ENCODE measurements around the gene PRMT1. TPM values are rescaled to one million over a fixed set of nuclear protein-coding genes. Genes with fewer than 3 reads are reported as not detected.
A peak's percentile ranks its signal among the peaks of the same experiment; 100 is the strongest.

Gene PRMT1
- total RNA-seq, 1 donor from 2014 or later, result 99.0 TPM

DNA sequence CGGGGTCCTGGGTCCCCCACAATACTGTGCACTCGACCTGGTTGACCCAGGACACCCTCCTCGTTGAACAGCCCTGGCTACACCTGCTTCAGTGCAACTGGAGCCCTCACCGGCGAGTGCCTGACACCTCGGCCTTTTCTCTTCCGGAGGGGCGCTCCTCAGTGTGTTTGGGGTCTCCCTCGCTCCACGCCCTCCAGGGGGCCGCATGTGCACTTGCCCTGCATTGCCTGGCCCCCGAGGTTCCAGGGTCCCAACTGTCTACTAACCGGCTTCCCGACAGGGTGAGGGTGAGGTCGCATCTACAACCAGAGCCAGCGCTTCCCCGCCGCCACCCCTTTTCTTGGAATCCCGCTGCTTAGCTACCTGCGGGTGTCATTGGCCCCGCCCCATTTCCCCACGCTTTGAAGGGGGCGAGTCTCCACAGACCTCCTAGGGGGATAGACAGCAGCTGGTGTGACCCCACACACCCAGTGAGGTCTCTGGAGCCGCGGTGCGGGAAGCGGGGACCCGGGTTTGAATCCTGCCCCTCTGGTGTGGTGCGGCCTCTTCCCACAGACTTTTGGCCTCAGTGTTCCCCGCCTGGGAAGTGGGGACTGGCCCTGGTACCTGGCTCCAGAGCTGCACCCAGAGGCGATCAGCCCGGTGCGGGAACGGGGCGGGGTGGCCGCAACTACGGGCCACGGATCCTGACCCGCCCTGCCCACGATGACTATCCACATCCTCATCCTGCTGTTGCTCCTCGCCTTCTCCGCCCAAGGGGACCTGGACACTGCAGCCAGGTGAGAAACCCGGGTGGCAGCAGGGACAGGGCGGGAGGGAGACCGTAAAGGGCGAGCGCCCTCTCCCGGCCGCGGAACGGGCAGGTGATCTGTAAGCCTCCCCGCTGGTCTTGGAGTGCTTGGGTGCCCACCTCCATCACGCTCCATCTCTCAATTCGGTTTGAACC is 12.3 kb downstream of the PRMT1 start, which contains the start of gene ADM5:
ADM5 (plus strand) TSS at position 462 of the 946 bp plus-strand sequence; CDS start at position 706, 244 bp downstream.
- ATAC-seq, result peak; percentile 50

DNA sequence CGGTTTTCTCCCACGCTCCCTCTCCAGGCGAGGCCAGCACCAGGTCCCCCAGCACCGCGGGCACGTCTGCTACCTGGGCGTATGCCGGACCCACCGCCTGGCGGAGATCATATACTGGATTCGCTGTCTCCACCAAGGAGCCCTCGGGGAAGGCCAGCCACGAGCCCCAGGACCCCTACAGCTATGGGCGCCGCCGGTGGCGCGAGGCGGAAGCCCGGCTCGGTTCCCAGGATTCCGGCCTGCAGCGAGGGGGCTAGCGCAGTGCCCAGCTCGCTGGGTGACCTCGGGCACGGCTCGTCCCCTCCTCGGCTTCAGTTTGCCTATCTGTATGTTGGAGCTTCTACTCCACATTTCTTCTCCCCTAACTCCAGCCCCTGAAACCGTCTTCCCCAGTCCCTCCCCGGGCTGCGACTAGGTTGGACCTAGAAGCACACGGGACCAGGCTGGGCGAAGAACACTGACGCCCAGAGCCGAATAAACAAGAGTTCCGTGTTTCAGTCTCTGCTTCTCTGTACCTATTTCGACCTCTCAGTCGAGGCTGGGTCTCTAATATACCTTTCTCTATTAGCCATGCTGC is 13.1 kb downstream of the PRMT1 start:
- ATAC-seq, result peak; percentile 5

DNA sequence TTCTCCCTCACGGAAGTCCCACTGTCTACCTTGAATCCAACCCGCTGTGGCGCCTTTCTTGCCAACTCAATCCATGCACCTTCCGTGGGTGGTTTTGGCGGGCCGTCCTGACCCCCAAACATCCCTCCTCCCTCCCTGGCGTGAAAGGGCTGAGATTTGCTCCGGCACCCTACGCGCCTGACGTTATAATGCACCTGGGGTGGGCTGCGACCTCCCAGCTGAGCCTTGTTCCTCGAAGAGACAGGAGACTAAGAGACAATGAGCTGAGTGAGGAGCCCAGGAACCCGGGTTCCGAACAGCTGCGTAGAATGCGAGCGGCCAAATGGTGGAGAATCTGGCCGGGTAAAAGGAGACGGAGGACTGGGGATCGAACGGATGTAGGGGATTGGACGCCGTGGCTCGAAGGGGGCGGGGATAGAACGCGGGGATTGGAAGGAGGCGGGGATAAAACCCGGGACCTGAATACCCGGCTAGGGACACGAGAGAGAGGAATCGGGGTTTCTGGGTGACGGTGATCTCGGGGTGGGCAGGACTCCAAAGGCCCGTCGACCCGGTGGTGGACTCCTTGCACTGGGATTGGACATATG is 13.7 kb downstream of the PRMT1 start, which contains the start of gene CPT1C:
CPT1C (plus strand) TSS at position 461 of the 587 bp plus-strand sequence. CDS start 1,137 bp downstream, outside the sequence.
- peak; percentile 50 for ATAC-seq

DNA sequence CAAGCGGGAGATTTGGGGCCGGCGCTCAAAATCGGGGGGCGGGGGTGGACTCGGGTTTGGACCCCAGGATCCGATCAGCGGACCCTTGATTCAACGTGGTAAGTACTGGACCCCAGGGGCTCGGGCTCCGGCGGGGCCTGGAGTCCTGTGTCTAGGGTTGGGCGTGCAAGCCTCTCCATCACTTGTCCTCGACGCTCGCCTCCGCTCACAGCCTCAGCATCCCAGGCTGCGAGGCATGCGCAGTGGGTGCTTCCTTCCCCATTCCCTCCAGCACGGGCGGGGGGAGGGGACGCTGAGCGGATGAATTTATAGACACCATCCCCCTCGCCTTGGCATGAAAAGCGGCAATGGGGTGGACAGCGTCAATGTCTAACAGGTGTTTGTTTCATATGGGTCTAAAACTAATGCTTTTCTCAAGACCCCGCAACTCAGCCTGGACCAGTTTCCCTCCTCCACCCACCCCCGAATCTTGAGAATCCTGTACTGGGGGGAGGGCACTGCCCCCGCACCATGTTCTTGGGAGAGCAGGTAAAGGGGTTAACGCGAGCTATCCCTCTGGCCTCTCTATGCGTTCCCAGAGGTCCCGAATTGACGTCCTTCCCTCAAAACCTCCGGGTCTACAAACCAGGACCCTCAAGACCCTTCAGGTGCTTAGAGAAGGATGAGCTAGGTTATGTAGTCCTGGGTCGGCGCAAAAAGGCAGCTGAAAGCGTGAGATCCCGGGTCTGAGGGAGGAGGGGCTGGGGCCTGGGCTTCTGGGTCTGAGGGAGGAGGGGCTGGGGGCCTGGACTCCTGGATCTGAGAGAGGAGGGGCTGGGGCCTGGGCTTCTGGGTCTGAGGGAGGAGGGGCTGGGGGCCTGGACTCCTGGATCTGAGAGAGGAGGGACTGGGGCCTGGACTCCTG is 14.4 kb downstream of the PRMT1 start:
- peak; percentile 6 for ATAC-seq

DNA sequence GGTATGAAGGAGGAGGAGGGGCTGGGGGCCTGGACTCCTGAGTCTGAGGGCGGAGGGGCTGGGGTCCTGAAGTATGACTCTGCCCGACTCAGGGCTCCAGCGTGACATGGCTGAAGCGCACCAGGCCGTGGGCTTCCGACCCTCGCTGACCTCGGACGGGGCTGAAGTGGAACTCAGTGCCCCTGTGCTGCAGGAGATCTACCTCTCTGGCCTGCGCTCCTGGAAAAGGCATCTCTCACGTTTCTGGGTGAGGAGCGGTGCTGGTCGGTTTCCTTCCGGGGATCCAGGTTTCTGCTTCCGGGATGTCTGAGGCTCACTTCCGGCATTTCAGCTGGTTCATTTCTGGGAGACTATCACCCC is 15.1 kb downstream of the PRMT1 start:
- ATAC-seq, result no peak

DNA sequence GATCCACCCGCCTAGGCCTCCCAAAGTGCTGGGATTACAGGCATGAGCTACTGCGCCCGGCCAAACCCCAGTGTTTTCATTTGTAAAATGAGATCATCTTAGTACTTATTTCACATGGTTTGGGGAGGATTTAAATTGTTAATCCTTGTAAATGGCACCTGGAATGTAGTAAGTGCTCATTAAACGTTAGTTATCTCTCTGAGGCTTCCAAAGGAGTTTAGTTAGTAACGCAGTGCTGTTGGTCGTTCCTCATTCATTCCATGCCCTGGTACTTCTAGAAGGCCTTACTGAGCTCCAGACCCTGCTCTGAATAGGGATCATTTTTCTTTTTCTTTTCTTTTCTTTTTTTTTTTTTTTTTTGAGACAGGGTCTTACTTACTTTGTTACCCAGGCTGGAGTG is 19.0 kb downstream of the PRMT1 start:
- ATAC-seq, result no peak

DNA sequence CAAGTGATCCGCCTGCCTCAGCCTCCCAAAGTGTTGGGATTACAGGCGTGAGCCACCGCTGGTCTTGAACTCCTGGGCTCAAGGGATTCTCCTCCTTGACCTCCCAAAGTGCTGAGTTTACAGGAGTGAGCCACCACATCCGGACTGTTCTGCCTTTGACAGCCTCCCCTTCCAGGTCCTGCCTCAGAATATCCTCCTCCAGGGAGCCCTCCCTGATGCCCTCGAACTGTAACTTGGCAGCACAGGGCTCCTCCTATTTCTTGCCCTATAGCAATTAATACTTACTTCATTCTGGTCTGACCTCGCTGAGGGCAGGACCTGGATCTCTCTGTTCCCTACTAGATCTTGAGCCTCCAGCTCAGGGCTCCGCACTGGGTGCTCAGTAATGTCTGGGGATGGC is 19.8 kb downstream of the PRMT1 start:
- ATAC-seq, result no peak

DNA sequence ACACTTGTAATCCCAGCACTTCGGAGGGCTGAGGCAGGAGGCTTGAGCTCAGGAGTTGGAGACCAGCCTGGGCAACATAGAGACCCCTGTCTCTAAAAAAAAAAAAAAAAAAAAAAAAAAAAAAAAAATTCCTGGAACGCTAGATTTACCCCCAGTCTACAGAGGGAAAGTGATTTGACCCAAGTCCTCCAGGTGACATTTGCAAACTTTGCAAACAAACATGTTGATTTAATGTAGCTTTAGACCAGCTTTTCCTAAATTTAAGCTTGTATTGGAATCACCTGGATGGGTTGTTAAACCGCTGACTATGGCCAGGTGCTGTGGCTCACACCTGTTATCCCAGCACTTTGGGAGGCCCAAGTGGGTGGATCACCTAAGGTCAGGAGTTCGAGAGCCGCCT is 22.3 kb downstream of the PRMT1 start:
- no peak for ATAC-seq

DNA sequence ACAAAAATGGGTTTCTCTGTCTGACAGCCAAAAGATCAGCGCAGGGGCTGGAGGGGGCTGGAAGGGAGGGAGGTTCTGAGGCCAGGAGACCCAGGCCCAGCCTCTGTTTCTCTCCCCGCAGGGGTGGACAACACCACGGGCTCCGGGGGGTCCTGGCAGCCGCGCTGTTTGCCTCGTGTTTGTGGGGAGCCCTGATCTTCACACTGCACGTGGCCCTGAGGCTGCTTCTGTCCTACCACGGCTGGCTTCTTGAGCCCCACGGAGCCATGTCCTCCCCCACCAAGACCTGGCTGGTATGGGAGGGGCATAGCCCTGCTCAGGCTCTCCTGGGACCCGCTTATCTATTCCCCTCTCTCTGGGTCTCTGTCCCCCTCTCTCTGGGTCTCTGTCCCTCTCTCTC is 23.5 kb downstream of the PRMT1 start:
- ATAC-seq, result no peak

DNA sequence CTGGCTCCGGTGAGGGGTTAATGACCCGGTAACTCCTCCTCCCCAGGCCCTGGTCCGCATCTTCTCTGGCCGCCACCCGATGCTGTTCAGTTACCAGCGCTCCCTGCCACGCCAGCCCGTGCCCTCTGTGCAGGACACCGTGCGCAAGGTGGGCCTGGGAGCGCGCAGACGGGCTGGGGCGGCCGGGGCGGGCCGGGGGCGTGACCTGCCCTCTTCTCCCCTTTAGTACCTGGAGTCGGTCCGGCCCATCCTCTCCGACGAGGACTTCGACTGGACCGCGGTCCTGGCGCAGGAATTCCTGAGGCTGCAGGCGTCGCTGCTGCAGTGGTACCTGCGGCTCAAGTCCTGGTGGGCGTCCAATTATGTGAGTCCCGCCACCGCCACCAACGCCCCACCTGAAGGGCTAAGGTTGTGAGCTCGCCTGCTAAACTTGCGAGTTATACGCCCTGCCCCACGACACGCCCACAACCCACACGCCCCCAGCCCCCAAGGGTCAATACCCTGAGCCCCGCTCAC is 24.3 kb downstream of the PRMT1 start:
- ATAC-seq, result no peak

DNA sequence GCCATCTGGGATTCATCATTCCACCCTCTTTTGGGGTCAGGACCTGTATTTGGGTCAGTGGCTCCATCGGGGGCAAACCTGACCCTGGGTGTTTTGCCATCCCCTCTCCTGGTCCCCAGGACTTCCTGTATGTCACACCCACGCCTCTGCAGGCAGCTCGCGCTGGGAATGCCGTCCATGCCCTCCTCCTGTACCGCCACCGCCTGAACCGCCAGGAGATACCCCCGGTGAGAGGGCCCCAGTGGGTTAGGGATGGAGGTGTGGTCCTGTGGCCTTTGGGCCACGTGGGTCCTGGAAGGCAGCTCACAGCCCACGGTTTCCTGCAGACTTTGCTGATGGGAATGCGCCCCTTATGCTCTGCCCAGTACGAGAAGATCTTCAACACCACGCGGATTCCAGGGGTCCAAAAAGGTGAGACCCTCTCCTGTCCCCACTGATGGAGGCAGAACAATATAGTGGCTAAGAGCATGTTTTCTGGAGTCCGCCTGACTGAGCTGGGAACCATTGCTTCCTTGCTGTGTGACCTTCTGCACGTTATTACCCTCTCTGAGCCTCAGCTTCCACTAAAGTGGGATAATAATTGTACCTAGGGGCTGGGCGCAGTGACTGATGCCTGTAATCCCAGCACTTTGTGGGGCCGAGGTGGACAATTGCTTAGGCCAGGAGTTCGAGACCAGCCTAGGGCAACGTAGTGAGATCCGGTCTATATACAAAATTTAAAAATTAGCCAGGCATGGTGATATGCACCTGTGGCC is 28.0 kb downstream of the PRMT1 start:
- no peak for ATAC-seq

DNA sequence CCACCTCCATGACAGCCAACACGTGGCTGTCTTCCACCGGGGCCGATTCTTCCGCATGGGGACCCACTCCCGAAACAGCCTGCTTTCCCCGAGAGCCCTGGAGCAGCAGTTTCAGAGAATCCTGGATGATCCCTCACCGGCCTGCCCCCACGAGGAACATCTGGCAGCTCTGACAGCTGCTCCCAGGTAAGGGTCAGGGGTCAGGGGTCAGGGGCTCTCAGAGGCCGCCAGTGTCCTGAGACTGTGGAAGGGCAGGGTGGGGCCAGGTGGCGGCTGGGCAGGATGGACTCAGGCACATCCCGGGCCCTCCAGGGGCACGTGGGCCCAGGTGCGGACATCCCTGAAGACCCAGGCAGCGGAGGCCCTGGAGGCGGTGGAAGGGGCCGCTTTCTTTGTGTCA is 28.8 kb downstream of the PRMT1 start:
- no peak for ATAC-seq

DNA sequence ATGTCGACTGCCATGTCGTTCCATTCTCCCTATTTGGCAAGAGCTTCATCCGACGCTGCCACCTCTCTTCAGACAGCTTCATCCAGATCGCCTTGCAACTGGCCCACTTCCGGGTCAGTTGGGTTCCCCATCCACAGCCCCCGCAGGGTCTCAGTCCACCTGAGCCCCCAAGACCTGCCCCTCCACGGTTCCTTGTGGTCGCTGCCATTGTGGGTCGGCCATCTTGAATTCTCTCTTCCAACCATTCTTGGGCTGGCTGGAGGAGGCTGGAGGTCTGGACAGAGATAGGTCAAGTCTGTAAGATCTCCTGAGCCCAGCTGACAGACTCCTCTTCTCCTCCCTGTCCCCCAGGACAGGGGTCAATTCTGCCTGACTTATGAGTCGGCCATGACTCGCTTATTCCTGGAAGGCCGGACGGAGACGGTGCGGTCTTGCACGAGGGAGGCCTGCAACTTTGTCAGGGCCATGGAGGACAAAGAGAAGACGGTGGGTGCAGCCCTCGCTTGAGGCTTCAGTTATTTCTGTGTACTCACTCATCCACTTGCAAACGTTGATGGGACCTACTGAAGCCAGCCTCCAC is 33.4 kb downstream of the PRMT1 start:
- ATAC-seq, result no peak

DNA sequence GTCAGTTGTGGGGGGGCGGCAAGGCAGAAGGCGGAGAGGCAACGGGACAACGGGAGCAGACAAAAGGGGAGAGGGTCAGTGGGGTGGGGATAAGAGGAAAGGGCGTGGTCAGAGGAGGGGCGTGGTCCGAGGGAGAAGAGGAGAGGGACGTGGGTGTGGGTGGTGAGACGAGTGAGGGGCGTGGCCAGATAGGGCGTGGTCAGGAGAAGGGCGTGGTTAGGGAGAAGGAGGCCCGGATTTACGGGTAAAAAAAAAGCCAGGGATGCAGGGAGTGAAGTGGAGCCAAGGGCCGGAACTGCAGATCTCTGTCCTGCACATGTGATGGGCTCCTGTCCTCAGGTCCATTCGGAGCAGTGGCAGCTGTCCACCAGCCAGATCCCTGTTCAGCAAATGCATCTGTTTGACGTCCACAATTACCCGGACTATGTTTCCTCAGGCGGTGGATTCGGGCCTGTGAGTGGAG is 35.4 kb downstream of the PRMT1 start:
- peak; percentile 51 for ATAC-seq

DNA sequence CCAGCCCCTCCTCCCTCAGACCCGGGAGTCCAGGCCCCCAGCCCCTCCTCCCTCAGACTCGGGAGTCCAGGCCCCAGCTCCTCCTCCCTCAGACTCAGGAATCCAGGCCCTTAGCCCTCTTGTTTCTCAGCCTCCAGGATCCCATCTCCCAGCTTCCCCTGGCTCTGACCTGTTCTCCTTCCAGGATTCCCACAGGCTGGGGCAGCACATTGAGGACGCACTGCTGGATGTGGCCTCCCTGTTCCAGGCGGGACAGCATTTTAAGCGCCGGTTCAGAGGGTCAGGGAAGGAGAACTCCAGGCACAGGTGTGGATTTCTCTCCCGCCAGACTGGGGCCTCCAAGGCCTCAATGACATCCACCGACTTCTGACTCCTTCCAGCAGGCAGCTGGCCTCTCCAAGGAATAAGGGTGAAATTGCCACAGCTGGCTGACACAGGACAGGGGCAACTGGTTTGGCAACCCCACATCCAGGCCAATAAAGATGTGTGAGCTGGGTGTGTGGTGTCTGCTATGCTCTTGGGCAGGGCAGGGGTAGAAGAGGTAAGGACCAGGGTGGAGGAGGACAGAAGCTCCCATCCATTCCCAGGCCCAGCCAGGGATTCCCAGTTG is 36.3 kb downstream of the PRMT1 start:
- peak; percentile 92 for ATAC-seq

DNA sequence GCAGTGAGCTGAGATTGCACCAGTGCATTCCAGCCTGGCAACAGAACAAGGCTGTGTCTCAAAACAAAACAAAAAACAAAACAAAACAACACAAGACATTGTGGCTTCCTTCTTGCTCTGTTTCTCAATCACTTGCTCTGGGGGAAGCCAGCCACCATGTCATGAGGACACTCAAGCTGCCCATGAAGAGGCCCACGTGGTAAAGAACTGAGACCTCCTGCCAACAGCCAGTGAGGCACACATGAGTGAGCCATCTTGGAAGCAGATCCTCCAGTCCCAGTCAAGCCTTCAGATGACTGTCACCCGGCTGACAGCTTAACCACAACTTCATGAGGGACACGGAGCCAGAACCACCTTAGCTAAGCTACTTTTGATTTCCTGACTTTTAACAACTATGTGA is 39.1 kb downstream of the PRMT1 start:
- ATAC-seq, result no peak

DNA sequence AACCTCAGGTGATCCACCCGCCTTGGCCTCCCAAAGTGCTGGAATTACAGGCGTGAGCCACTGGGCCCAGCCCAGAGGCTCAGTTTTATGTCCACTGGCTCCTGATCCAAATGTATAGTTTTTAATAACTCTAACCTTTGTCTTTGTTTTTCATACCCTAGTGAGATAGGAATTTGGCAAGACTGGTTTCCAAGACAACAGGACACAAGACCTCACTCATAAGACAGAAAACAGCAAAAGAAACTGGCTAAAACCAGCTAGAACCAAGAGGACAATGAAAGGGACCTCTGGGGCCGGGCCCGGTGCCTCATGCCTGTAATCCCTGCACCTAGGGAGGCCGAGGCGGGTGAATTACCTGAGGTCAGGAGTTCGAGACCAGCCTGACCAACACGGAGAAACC is 41.4 kb downstream of the PRMT1 start:
- no peak for ATAC-seq

DNA sequence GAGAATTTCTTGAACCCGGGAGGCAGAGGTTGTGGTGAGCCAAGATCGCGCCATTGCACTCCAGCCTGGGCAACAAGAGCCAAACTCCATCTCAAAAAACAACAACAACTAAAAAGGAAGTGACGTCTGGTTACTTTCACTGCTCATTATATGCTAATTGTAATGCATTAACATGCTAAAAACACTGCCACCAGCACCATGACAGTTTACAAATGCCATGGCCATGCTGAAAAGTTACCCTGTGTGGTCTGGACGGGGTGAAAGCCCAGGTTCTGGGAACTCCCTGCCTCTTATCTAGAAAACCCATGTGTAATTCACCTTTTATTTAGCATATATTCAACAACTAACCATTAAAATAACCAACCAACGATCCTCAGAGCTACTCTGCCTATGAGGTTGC is 41.9 kb downstream of the PRMT1 start:
- no peak for ATAC-seq

DNA sequence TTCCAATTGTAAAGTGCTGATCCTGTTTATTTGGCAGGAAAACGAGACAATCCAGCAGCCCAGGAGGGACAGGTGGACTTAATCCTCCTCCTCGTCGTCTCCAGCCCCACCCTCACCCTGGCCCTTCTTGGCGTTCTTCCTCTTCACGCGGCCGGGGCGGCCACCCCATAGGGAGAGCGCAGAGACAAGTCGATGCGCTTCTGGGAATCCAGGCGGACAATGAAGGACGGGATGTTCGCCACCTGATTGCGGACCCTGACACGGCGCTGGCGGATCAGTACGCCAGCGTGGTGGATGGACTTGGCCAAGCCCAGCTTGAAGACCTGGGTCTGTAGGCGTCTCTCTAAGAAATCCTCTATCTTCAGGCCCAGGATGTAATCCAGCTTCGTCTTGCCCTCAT is 42.3 kb downstream of the PRMT1 start:
- ATAC-seq, result peak; percentile 51

DNA sequence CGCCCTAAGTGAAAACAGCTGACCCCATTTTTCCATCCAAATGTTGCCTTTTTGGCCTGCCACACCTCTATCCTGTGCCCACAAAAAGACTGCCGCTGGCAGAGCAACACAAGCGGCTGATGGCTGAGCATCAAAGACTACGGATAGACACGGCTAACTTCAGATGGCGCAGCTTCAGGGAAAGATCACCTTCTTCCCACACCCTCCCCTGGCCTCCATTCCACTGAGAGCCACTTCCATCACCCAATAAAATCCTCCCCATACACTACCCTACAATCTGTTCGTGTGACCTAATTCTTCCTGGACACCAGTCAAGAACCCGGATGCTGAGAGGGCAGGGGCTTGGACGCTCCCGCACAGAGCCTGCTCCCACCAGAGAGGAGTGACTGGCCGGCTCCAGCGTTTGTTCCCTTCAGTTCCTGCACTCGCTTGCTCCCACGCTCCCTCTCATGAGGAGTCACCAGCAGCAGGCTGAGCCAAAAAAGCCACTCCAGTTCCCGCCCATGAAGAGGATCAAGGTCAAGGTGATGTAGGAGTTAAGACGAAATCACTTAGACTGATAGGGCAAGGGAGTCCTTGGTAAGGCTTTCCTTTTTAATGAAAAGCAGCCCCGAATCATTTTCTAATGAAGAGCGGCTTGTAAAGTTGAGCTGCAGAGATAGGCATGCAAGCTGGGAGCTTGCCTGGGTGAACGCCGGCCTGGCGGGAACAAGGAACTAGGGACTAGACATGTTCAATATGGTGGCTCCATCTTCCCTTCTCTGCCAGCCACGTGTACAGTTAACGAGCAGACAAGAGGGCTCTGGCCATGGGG is 50.4 kb downstream of the PRMT1 start:
- ATAC-seq, result no peak

All from esophagus mucosa (tissue), 1 donor.